GM21381 (cell line): Measurements from ENCODE around the gene FLYWCH2.

Experiments used
- ATAC-seq: cut with Tn5 transposase; IDR thresholded peaks from one replicate; pipeline ENCODE4 v1.9.1; 2021; ENCODE audit warnings: mild to moderate bottlenecking, moderate library complexity; ENCODE audit not compliant: unreplicated experiment

The FLYWCH2 gene

DNA sequence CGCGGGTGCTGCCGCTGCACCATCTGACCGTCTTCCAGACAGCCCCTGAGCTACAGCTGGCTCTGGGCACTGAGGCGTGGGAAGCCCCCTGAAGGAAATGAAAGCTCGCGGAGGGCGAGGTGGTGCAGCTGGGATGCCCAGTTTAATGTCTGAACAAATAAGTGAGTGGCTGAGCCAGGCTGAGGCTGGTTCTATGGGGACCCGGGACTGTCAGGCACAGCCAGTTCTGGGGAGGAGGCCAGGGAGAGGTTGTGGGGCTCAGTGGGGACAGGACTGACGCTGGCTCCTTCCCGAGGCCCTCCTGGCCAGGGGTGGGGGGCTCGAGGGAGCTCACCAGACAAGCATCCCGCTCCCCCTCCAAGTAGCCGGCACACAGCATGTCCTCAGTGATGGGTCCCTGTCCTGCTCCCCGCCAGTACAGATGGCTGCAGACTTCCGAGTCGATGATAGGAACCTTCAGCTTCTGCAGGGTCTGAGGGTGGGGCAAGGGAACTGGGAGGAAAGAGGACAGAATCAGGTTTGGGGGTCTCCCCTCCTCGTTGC lies 29.4 kb upstream of the FLYWCH2 start:
- ATAC-seq: no peak

DNA sequence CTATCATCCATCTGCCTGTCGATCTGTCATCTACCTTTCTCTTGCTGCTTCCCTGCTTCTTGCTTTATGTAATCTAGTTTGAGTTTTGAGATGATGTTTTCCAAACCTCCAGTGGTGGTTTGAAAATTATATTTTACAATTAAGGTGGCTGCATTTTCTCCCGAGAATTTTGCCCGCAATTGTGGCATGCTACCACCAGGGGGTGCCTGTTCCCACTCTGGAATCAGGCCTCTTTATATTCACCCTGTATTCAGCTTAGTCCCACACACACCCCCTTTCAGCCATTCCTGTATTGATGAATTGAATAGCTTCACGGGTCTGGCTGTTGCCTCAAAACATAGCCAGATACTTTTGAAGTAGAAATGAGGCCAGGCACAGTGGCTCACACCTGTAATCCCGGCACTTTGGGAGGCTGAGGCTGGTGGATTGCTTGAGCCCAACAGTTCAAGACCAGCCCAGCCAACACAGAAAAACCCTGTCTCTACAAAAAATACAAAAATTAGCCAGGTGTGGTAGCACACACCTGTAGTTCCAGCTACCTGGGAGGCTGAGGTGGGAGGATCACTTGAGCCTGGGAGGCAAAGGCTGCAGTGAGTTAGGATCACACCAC lies 28.2 kb upstream of the FLYWCH2 start:
- no peak for ATAC-seq

DNA sequence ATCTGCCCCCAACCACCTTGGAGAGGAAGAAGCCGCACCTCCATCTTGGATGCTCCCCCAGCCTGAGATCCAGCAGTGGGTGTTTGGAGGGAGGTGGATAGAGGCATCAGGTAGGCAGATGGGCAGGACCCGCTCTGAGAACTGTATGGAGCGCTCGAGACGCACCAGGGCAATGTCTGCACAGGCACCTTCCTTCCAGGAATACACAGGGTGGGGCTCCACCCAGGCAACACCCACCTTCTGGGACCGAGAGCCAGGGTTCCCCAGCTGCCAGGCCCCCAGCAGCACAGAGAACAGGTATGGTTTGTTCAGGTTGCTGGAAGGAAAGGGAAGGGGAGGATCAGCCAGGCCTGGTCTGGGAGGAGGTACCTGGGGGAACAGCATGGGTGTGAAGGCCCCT lies 27.5 kb upstream of the FLYWCH2 start:
- no peak for ATAC-seq

DNA sequence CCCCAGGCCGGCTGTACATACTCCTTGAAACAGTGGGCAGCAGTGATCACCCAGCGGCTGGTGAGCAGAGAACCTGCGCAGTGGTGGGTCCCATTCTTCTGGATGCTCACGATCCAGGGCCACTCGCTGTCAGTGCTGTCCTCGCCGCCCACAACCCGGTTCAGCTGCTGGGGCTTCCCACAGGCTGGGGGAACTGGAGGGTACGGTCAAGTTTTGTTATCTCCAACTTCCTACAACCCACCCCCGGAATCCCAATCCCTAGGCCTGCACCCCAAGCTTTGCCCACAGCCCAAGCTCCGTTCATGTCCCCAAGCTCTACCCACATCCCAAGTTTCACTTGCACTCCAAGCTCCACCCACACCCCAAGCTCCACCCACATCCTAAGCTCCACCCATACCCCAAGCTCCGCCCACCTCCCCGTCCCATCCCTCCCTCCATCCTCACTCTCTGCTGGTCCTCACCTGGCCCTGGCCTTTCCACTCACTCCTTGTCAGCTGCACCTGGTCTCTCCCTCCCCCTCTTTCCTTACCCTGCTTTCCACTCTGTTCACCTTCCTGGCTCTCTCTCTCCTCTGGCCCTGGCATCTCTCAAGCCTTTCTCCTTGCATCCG lies 26.8 kb upstream of the FLYWCH2 start:
- no peak for ATAC-seq

DNA sequence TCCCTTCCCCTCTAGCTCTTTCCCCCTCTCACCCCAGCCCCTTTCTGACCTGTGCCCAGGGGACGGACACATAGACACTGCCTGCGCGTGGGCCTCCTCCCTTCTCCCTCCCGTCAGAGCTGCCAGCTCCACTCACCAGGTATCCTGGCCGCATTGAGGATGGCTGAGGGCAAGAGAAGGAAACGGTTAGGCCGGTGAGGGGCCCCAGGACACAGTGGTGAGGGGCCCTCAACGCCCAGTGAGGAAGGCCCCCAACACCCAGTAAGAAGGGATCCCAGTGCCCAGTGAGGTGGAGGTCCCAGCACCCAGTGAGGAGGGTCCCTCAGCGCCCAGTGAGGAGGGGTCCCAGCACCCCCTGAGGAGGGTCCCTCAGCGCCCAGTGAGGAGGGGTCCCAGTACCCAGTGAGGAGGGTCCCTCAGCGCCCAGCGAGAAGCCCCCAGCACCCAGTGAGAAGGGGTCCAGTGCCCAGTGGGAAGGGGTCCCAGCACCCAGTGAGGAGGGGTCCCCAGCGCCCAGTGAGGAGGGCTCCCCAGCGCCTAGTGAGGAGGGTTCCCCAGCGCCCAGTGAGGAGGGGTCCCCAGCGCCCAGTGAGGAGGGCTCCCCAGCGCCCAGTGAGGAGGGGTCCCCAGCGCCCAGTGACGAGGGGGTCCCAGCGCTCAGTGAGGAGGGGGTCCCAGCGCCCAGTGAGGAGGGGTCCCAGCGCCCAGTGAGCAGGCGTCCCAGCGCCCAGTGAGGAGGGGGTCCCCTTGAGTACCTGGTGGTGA lies 26.1 kb upstream of the FLYWCH2 start:
- no peak for ATAC-seq

DNA sequence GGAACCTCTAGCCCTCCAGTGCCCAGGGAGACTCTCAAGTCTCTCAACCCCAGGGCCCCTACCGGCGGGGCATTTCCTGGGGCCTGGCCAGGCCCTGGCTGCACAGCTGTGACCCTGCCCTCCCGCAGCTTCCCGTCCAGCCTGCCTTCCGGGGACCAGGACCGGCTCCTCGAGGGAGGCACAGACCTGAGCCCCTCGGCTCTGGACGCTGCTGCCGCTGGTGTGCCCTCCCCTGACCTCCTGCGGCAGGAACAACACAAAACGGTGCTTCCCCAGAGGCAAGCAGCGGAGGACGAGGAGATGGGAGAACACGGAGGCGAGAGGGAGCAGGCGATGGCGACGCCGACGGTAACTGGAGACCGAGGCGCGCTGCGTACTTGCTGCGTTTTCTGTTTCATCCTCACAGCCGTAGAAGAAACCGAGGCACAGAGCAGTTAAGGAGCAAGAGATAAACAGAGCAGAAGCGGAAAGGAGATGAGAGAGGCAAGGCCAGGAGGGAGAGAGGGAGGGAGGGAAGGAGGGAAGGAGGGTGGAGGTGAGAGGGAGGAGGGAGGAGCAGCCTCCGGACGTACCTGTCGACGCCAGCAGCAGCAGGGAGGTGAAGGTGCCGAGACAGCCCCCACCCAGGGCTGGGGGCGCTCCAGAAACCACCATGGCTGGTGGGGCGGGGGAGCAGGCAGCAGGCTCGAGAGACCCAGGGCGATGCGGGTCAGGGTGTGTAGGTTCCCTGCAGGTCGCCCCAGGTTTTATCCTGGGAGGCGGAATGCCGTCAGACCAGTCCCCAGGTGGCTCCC lies 25.4 kb upstream of the FLYWCH2 start, which contains the start of gene PRSS22:
PRSS22 (minus strand) TSS at position 720 of the 794 bp plus-strand sequence; CDS start at position 654, 66 bp downstream.
- ATAC-seq: no peak

DNA sequence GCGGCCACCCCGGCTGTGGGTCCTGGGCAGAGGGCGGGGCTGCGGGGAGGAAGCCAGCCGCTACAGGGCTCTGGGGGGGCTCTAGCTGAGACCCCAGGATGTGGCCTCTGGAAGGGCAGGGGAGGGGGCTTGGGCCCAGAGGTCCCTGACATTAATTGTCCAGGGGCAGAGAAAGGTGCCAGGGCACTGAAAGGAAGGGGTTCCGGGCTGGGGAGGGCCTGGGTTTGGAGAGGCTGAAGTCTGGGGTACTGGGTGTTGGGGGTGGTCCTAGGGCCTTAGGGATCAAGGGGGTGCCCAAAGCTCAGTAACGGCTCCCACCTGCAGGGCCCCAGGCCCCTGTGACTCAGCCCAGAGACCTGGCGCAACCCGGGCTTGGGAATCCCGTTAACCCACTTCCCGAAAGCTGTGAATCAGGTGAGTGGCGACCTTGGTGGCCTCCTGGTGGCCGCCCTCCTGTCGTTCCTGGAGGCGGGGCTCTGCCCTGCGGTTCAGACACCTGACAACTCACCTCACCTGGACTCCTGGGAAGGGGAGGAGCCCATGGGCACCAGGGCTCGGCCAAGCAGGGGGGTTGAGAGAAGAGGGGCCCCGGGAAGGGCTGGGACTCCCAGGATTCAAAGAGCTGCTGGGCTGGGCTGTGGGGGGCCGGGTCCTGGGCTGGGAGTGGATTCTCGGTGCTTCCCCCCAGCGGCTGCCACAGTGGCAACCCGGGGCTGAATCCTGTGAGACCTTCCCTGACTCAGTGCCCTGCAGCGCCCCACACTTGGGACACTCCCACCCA lies 24.6 kb upstream of the FLYWCH2 start:
- ATAC-seq: no peak

DNA sequence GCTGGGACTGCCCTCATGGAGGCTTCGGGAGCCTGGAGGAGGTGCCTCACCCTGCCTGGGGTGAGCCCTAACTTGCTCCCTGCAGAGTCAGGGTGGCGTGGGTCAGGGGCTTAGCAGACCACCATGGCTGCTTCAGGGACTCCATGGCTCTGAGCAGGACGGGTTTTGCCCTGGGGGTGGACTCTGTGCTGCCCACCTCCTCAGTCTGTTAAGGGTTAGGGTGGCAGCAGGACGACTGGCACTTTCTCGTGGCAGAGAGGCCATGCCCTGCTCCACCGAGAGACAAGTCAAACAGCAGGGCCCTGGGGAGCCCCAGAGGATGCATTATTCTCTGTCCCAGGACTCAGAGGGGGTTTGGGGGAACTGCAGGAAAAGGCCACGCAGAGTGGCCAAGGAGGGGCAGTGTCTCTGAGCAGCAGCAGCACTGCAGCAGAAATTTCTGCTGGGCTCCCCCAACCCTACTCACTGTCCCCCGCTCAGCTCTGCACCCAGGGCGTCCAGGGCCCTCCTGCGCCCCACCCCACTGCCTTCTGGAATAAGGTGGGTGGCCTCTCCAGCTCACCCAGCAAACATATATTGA lies 23.2 kb upstream of the FLYWCH2 start:
- ATAC-seq: no peak

DNA sequence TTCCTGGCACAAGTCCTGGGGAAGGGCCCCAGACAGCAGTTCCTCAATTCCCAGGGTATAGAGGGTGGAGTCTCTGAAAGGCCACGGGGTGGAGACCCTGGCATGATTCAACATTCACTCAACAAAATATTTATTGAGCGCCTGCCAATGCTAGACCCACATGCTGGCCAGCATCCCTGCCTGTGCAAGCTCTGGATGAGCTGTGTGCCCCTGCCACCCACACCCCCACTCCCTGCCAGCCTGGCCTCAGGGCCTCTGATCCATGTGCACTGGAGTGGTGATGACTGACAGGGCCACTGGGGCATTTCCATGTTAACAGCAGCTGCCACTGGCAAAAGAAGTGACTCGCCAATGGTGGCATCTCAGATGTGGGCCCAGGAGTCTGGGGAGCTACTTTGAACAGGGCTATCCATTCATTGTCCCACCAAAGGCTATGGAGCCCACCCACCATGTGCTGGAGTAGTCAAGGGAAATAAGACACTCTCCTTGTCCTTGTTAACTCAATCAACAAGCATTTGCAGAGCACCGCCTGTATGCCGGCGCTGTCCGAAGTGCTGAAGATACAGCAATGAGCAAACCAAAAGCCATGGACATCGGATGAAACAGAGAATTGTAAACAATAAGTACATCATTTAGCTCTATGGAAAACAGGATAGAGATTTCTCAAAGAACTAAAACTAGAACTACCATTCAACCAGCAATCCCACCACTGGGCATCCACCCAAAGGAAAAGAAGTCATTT lies 22.0 kb upstream of the FLYWCH2 start:
- no peak for ATAC-seq

DNA sequence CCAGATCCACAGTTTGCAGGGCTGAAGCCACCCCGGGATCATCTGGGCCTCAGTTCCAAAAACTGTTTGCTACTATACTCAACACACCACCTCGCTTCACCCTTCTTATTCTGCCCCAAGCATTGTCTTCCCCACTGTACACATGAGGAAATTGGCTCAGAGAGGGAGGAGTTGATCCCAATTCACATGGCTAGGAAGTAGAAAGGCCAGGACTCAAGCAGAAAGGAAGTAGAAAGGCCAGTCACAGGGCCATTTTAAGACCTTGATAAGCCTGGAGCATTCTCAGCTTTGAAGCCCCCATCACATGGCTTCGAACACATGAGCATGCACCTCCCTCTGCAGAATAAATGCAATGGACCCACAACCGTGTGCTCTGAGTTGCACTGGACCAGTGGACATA lies 17.4 kb upstream of the FLYWCH2 start:
- ATAC-seq: no peak

DNA sequence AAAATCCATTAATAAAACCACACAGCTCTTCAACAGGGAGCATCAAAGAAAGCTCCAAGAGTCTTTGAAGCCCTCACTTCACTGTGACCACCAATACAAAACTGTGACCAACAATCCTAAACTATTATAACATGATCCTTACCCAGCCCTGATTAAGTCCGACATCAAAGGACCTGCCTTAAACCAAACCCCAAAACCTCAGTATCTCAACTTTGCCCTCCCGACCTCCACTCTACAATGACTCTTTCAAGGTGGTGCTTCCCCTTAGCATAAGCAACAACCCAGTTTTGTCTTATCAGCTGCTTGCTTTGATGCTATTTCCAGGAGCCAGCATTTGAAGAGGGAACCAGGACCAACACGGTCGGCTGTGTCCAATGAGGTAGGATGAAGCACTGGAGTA lies 16.6 kb upstream of the FLYWCH2 start:
- ATAC-seq: no peak

DNA sequence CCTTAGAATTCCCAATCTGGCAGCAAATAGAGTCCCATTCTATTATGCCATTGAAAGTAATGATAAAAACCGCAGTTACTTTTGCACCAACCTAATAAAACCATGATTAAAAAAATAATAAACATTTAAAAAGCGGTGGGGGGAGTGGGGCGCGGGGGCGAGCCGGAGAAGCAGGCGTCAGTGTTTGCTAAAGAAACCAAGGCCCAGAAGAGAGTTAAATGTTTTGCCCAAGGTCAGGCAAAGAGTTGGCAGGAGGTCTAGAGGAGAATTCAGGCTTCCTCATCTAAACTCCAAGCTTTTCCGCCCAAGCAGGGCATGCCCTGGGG lies 15.4 kb upstream of the FLYWCH2 start:
- ATAC-seq: no peak

DNA sequence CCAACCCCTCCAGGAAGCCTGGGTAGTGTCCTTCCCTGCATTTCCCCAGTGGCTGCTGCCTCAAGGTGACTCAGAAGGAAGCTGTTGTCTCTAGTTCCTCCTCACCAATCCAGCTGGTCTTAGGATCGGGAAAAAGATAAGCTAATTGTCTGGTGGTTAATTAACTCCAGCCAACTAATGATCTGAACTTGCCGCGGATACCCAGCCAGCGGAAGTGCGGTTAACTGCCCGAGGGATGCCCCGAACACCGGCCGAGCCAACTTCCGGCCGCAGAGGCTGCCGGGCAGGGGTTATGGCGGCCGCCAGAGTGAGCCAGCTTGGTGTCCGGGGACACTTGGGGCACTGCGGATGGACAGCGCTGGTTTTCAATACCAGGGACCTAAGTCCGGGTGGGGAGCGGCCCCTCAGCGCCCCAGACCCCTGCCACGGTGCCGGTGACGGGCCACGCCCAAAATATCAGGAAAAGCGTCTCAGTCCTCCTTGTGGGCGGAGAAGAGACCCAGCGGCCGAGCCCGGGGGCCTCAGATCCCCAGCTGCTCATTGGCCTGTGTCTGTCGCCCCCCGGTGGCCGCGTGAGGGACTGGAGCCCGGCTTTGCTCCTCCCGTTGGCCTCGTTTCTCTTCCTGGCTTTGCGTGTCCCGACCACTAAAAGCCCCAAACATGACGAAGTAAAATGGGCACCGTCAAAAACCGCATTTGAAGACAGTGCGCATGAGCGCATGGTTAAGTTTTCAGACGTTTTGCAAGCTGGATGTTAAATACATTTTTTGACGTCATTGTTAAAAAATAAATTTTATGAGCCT lies 14.8 kb upstream of the FLYWCH2 start:
- ATAC-seq: peak; percentile 91

DNA sequence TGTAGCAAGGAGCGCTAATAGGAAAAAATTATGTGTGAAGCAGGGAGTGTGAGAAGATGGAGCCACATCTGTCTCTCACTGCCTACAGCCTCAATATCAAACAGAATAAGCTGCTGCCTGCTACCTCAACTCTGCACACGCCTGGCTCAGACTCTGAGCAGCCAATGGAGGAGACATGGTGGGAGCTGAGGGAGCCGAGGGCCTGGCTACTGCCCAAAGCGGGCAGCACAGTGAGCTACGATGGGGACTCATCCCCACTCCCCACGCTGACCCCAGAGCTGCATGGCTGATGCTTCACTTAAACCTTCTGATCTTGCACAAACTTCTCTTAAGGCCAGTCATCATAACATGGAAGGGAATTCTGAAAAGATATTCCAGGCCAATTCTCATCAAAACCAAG lies 11.1 kb upstream of the FLYWCH2 start:
- ATAC-seq: no peak

DNA sequence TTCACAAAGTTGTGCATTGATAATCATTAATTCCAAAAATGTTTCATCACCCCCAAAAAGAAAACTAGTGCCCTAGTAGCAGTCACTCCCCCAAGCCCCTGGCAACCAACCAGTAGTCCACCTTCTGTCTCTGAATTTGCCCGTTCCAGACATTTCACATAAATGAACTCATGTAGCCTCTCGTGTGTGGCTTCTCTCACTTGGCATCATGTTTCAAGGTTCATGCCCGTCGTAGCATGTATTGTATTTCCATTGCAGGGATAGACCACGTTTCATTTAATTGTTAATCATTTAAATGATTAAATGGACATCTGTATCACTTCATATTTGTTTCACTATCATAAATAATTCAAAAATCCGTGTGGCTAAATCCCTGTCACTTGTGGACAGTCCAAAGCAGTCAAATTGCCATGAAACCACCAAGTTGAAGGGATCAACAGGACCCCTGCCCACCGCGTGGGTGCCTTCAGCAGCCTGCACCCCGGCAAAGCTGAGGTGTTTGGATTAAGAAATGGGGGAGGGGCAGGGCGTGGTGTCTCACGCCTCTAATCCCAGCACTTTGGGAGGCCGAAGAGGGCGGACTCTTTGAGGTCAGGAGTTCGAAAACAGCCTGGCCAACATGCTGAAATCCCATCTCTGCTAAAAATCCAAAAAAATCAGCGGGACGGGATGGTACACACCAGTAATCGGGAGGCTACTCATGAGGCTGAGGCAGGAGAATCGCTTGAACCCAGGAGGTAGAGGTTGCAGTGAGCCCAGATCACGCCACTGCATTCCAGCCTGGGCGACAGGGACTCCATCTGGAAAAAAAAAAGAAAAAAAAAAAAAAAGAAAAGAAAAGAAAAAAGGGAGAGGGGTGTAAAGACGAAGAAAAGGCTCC lies 8.7 kb upstream of the FLYWCH2 start:
- ATAC-seq: no peak

DNA sequence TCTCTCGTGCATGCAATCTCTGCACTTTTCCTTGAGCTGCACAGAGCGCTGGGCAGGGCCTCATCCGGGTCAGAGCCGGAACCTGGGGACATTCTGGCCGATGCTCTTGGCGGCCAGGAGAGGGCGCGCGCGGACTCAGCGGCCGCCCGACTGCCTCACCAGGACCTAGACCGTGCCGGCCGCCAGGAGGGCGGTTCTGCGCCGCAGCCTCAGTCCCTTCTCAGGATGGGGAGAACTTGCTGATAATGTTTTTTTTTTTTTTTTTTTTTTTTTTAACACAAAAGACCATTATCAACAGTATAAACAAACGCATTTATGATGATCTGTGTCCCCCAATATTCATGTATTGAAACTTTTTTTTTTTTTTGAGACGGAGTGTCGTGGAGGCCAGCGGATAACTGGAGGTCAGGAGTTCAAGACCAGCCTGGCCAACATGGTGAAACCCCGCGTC lies 8.1 kb upstream of the FLYWCH2 start:
- peak; percentile 74 for ATAC-seq

DNA sequence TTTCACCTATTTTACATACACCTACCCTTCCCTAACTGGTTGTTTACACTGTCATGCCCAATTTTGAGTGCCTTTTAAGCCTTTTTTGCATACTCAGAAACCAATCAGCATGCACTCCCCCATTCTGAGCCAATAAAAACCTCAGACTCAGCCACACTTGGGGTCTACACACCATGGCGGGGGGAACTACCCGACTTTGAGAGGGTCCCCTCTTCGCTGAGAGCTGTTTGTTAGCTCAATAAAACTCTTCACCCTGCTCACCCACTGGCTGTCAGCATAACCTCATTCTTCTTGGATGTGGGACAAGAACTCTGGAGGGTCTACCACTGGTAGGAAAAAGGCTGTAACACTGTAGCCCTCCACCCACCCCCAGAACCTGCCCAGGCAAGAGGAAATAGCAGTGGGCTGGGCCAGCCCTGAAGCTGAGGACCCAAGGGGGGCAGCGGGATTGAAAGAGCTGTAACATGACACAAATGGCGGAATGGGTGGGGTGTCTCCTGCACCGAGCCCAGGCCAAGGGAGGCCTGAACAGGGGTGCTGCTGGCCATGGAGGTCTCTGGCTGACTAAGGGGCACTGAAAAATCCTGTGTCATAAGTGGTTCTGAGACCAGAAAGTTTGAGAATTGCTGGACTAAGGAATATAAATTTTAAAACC lies 3.0 kb upstream of the FLYWCH2 start:
- ATAC-seq: no peak
